Activated CD8-positive, alpha-beta memory T cell treated with anti-CD3 and anti-CD28 coated beads, Interleukin-2, amount 50 U/mL, for 24 hours (primary cell): ENCODE measurements around the gene KMT2C.
"Not testable (repeated sequence)": the region's sequence is repeated elsewhere in the genome, so short reads cannot be mapped to it uniquely, and the experiment has no call there.

Experiments used
- DNase-seq: peaks from one replicate; pipeline ENCODE4 v3.0.0-alpha.2; 2020; ENCODE audit errors: extremely low read depth

KMT2C gene

GRCh38 chr7:152402384-152403250 is 33.2 kb downstream of the KMT2C start:
- no peak for DNase-seq

DNA sequence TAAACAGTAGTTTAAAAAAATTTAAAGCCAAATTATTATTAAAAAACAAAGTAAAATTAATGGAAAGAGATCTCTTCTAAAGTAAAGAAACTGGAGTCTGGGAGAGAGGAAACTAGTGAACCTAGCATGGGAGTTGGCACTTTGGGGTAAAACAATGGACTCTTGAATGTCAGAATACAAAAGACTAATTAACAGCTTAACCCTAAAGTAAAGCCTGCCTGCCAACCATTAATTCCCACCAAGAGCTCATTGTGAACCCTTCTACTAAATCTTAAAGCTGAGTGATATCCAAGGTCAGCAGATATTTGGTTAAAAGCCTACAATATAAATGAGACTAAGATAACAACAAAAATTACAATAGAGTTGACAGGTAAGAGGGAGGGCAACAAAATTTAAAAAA is 36.5 kb downstream of the KMT2C start:
- no peak for DNase-seq

DNA sequence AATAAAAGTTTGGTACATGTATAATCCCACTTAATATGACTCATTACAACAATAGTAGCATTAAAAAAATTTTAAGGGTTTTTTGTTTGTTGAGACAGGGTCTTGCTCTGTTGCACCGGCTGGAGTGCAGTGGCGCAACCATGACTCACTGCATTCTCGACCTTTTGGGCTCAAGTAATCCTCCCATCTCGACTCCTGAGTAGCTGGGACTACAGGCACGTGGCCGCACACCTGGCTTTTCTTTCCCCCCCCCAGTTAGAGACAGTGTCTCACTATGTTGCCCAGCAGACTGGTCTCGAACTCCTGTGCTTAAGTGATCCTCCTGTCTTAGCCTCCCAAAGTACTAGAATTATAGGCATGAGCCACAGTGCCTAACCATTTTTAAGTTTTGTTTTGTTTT is 40.7 kb downstream of the KMT2C start:
- DNase-seq: no peak

DNA sequence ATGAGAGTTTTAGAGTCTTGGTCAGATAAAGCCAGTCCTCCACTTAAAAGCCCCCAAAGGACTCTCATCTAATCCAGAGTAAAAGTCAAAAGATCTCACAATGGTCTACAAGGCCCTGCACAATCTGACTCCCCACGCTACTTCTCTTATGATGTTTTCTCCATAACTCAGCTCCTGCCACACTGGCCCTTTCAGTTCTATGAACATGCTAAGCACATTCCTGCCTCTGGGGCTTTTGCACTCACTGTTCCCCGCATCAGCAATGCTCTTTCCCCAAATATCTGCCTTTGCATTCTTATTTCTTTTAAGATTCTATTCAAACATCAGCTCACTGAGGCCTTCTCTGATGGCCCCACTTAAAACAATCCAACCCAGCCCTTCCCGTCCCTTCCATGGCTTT is 41.6 kb downstream of the KMT2C start:
- not testable (repeated sequence) for DNase-seq

- no peak for DNase-seq
Measured at GRCh38 chr7:152392254-152392653, 43.5 kb downstream of the KMT2C start.

DNA sequence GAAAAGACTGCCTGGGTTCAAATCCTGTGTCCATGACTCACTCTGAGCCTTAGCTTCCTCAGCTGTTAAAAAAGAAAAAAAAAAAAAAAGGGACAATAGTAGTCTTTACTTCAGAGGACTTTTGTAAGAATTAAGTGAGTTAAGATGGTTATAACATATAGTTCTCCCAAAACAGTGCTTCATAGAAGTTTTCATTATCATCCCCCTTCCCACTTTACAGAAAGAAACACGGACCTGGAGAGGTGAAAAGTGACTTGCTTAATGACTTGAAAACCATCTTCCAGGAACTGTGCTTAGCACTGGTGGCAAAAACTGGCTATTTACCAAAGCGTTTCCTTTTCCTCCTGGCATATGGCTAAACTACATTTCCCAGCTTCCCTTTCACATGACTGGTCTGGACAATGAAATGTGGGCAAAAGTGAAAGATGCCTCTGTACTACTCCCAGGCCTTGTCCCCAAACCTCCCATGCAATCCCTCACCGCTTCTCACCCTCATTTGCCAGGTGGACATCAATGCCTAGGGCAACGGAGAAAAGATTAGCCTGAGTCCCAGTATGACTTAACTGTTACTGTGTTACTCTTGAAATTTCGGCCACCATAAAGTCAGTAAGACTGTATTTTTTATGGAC is 49.6 kb downstream of the KMT2C start:
- not testable (repeated sequence) for DNase-seq

DNA sequence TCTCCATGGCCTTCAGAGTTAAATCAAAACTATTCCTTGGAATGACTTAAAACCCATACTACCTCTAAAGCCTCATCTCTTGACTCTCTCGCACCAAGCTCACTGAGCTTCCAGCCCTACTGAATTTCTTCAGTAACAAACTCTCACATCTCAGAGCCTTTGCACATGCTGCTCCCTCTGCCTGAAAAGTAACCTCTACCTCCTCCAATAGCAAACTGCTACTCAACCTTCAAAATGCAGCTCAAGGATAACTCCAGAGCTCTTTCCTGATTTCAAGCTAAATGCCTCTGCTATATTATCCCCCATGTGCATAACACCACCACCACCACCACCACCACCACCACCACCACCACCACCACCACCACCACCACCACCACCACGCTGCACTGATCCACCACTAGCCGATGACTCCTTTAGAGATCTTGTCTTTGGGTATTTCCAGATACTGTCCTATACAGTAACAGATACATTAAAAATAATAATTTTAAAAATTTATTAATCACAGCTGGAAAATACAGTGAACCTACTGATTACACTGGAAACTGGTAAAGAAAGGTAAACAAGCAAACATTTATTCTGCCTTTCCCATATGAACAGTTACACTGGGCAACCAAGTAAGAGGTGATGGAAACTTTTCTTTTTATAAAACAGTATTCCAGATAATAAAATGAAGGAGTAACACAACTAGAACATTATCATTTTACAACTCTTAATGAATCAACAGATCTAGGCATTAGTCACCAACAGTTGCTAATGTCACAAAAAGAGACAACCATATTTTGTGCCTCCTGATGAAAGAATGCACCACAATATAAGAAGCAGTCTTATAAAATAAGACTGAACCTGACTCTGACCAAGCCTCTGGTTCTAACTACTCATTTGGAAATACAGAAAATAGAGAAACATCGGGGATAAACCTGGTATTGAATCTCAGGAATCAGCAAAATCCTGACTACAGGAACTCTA is 51.3 kb downstream of the KMT2C start:
- not testable (repeated sequence) for DNase-seq

DNA sequence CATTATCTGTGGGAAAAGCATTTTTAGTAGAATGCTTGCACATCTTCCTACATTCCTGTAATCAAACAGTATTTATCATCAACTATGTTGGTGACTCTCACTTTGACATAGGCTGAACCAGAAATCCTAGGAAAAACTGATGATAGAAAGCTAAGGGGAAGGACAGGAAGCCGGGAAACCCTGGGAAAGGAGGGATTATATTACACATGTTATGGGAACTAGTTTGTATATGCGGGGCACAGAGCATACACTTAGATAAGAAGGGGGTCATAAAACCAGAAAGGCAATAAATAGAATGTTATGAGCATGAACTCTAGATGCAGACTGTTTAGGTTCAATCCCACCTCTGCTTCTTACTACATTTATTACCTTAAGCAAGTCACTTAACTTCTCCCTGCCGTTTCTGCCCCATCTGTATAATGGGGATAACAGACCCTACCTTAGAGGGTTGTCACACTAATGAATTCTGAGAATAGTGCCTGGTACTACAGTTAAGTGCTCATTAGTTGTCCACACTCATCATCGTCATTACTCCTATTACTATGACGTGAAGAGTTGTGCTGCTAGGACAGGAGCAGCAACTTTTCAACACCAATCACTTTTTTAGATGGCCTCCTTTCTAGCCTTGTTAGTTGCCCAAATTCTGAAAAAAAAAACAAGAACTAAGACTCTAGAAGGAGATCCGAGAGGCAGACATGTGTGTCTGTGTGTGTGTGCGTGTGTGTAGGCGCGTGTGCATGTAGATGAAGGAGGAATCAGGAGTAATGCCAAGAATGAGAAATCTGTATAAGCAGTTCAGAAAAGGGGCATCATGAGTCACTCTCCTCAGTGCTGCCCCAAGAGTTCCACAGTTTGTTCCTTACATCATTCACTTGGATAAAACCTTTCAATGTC is 52.2 kb downstream of the KMT2C start:
- DNase-seq: no peak

GRCh38 chr7:152382244-152382643 is 53.6 kb downstream of the KMT2C start:
- DNase-seq: no peak

DNA sequence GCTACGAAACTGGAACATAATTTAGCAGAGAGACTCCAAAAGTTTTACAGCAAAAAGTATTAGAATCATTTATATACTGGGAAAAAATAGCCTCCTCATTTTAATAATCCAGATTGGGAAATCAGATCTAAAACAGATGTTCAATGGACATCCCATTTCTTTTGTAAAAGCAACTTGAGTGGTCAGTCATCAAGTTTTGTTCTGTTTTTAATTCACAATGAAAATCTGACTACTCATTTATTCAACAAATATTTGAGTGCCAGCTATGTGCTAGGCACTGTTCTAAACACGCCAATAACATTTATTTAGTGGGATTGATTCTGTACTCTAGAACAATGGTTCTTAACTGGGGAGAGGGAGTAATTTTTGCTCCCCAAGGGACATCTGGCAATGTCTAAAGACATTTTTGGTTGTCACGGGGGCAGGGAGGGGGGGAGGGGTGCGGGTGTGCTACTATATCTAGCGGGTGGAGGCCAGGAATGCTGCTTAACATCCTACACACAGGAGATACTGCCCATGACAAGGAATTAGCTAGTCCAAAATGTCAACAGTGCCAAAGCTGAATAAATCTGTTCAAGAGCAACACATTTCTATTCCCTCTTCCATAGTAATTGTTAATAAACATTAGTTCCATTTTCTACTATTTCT is 54.7 kb downstream of the KMT2C start:
- not testable (repeated sequence) for DNase-seq

DNA sequence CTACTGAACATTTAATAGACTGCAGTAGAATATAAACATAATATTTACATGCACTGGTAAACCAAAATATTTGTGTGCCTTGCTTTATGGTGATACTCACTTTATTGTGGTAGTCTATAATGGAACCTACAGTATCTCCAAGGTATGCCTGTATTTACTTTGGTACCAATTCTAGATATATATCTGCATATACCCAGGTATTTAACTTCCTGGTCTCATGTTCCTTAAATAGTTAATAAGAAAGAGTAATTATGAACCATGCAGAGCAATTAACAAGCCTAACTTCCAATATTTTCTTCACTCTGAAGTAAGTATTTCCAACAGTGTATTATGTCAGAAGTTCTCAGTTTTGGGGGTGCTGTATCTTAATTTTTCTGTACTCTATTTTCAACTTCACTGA is 57.3 kb downstream of the KMT2C start:
- not testable (repeated sequence) for DNase-seq

DNA sequence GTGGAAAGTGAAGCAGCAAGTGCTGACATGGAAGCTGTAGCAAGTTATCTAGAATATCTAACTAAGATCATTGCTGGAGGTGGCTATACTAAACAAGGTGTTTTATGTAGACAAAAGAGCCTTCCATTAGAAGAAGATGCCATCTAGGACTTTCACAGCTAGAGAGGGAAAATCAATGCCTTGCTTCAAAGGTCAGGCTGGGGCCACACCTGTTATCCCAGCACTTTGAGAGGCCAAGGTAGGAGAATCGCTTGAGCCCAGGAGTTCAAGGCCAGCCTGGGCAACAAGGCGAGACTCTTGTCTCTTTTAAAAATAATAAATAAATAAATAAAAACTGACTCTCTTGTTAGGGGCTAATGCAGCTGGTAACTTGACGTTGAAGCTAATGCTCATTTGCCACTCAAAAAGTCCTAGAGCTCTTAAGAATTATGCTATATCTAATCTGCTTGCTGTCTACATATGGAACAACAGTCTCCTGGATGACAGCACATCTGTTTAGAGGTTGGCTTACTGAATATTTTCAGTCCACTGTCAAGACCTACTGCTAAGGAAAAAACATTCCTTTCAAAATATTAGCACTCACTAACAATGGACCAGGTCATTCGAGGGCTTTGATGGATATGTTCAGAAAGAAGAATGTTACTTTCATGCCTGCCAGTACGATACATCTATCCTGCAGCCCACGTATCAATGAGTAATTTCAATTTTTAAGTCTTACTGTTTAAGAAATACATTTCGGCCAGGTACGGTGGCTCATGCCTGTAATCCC is 58.9 kb downstream of the KMT2C start:
- DNase-seq: not testable (repeated sequence)

DNA sequence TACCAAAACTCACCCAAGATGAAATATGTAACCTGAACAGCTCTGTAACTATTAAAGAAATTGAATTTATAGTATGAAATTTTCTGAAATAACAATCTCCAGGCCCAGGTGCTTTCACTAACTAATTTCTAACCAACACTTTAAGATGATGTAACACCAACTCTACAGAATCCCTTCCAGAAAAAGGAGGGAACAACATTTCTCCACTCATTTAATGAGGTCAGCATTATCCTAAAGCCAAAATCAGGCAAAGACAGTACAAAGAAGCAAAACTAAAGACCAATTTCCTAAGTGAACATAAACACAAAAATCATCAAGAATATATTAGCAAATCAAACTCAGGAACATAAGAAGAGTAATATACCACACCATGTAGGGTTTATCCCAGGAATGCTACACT is 65.5 kb downstream of the KMT2C start:
- no peak for DNase-seq

DNA sequence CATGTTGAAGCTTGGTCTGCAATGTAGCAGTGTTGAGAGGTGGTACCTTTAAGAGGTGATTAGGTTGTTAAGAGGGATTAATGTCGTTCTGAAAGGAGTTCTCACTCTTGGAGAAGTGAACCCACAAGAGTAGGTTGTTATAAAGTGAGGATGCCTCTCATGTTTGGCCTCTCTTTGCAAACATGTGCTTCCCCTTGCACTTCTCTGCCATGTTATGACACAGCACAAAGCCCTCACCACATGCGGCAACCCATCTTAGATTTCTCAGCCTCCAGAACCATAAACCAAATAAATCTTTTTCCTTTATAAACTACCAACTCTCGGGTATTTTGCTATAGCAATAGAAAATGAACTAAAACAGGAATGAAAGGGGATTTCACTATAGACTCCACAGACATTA is 66.3 kb downstream of the KMT2C start:
- DNase-seq: no peak

GRCh38 chr7:152367170-152367569 is 68.6 kb downstream of the KMT2C start:
- no peak for DNase-seq

DNA sequence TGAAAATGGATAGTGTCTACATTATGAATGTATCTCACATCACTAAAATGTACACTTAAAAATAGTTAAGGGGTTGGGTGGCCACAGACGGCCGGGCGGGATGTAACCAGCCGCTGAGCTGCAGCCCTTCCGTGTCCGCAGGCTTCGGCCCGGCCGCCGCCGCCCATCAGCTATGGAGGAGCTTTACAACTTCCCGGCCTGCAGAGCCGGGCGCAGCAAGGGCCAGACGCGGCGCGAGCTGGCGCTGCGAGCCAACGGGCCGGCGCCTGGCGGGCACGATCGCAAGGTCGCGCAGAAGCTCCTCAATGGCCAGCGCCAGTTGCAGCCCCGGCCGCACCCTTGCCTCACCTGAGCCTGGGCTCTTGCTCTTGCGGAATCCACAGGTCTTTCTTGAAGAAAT is 69.1 kb downstream of the KMT2C start:
- no peak for DNase-seq

GRCh38 chr7:152365982-152366603 is 69.7 kb downstream of the KMT2C start:
- no peak for DNase-seq

- no peak for DNase-seq
Measured at GRCh38 chr7:152363798-152364197, 72.0 kb downstream of the KMT2C start.
